ENCODE results near the gene DISP3. TPM values are rescaled to one million over a fixed set of nuclear protein-coding genes. Genes with fewer than 3 reads are reported as not detected.

Gene DISP3
- polyA plus RNA-seq, 1 of the 3 experiments (the other 2 are of a cell fraction), result 0.08 TPM

GRCh38 chr1:11472284-11472683, 6.7 kb upstream of the DISP3 start:
- Histone ChIP-seq H3K4me3 (ENCODE audit: low read depth in 2 of 2, low read length in 1 of 2) (no peak overlapping the region), H3K9me2 (no peaks in the 10 kb centered on the region), H3K27me3 (ENCODE audit: insufficient read depth) (no peaks in the 10 kb centered on the region), H3K4me2 (no peak overlapping the region), H3K9me3 (no peaks in the 10 kb centered on the region), H3K4me1 (ENCODE audit: control insufficient read depth in 1 of 2, insufficient read depth in 2 of 2, low read depth in 1 of 2, low read length in 1 of 2) (peaks cover 0 to 21% of the 10 kb centered on the region in 2 experiments; a peak in 1 of 4 replicates), H3K9ac (no peak overlapping the region), H3K27ac (ENCODE audit: low read depth in 2 of 2, low read length in 1 of 2) (no peak overlapping the region), H3F3A (replicated peaks; ENCODE audit: insufficient read depth) (no peaks in the 10 kb centered on the region), H2AFZ (ENCODE audit: low read depth) (no peak overlapping the region), H3K79me2 (ENCODE audit: insufficient read depth) (no peaks in the 10 kb centered on the region), H3K36me3 (replicated peaks in 1 of 2; ENCODE audit: control insufficient read depth in 1 of 2, insufficient read depth in 2 of 2, low read length in 1 of 2) (no peaks in the 10 kb centered on the region), H4K20me1 (ENCODE audit: insufficient read depth) (no peaks in the 10 kb centered on the region)
- DNase-seq, result no peak
- ChIA-PET POLR2A (no interaction called here), CTCF (interaction anchor here (1.0 to 1.8 kb wide), 3 partner anchors 13 to 178 kb away, joined by 3 to 5 read pairs (median 4); no protein-coding TSS in a partner anchor)
- WGBS (ENCODE audit: low lambda C conversion rate), result 42% methylated on average over 2 of the region's 2 CpGs
- no peak for TF ChIP-seq FOSL2 (IDR thresholded peaks at IDR 0.05; ENCODE audit: borderline replicate concordance, low read depth)
- TF ChIP-seq FOXJ3 (CRISPR knock-in tag; IDR thresholded peaks at IDR 0.05), result no peak
- TF ChIP-seq GABPA (IDR thresholded peaks at IDR 0.05; ENCODE audit: low read depth), result no peak
- TF ChIP-seq ELF1 (IDR thresholded peaks at IDR 0.05), result no peak
- no peak for TF ChIP-seq MXI1 (IDR thresholded peaks at IDR 0.05; ENCODE audit: low read depth, low read length)
- no peak for TF ChIP-seq SMC3 (IDR thresholded peaks at IDR 0.05; ENCODE audit: low read depth, low read length)

DNA sequence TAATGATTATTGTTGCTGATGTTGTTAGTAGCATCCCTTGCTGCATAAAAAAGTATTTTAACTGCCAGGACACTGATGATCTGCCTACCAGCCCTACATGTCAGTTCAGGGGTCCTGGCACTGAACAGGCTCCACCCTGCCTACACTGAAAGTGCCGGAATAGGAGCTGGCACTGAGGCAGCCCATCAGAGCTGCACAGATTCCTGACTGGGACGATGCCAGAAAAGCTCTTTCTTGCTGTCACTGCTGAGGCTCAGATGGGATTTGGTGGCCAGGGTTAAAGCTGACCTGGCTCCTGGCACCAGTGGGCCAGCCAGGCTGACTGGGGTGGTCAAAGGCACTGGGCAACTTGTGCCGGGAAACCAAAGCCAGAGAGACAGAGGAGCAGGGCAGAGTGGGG, 6.2 kb upstream of the DISP3 start:
- H3K9ac ChIP-seq, result no peak overlapping the region
- WGBS (ENCODE audit: low lambda C conversion rate), result 71% methylated on average over 2 of the region's 3 CpGs
- no peaks in the 10 kb centered on the region for H3F3A ChIP-seq (replicated peaks; ENCODE audit: insufficient read depth)
- no peak overlapping the region for H3K27ac ChIP-seq (ENCODE audit: low read depth in 2 of 2, low read length in 1 of 2)
- H4K20me1 ChIP-seq (ENCODE audit: insufficient read depth), result no peaks in the 10 kb centered on the region
- H3K4me1 ChIP-seq (ENCODE audit: control insufficient read depth in 1 of 2, insufficient read depth in 2 of 2, low read depth in 1 of 2, low read length in 1 of 2), result peaks cover 0 to 23% of the 10 kb centered on the region in 2 experiments; a peak in 1 of 4 replicates
- POLR2A ChIA-PET, result no interaction called here
- no peaks in the 10 kb centered on the region for H3K9me3 ChIP-seq
- H3K79me2 ChIP-seq (ENCODE audit: insufficient read depth), result no peaks in the 10 kb centered on the region
- no peaks in the 10 kb centered on the region for H3K36me3 ChIP-seq (replicated peaks in 1 of 2; ENCODE audit: control insufficient read depth in 1 of 2, insufficient read depth in 2 of 2, low read length in 1 of 2)
- H3K27me3 ChIP-seq (ENCODE audit: insufficient read depth), result no peaks in the 10 kb centered on the region
- no peak overlapping the region for H3K4me3 ChIP-seq (ENCODE audit: low read depth in 2 of 2, low read length in 1 of 2)
- DNase-seq, result no peak
- CTCF ChIA-PET, result interaction anchor here (3.1 kb wide), 1 partner anchor 170 kb away, joined by 15 read pairs; no protein-coding TSS in a partner anchor
- no peaks in the 10 kb centered on the region for H3K9me2 ChIP-seq
- no peak overlapping the region for H2AFZ ChIP-seq (ENCODE audit: low read depth)
- no peak overlapping the region for H3K4me2 ChIP-seq
- TF ChIP-seq, protein P1, sequence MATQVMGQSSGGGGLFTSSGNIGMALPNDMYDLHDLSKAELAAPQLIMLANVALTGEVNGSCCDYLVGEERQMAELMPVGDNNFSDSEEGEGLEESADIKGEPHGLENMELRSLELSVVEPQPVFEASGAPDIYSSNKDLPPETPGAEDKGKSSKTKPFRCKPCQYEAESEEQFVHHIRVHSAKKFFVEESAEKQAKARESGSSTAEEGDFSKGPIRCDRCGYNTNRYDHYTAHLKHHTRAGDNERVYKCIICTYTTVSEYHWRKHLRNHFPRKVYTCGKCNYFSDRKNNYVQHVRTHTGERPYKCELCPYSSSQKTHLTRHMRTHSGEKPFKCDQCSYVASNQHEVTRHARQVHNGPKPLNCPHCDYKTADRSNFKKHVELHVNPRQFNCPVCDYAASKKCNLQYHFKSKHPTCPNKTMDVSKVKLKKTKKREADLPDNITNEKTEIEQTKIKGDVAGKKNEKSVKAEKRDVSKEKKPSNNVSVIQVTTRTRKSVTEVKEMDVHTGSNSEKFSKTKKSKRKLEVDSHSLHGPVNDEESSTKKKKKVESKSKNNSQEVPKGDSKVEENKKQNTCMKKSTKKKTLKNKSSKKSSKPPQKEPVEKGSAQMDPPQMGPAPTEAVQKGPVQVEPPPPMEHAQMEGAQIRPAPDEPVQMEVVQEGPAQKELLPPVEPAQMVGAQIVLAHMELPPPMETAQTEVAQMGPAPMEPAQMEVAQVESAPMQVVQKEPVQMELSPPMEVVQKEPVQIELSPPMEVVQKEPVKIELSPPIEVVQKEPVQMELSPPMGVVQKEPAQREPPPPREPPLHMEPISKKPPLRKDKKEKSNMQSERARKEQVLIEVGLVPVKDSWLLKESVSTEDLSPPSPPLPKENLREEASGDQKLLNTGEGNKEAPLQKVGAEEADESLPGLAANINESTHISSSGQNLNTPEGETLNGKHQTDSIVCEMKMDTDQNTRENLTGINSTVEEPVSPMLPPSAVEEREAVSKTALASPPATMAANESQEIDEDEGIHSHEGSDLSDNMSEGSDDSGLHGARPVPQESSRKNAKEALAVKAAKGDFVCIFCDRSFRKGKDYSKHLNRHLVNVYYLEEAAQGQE (IDR thresholded peaks at IDR 0.05; ENCODE audit: low read depth, low read length), result no peak
- TF ChIP-seq EZH2phosphoT487 (IDR thresholded peaks at IDR 0.05; ENCODE audit: borderline replicate concordance, low read depth) (no peak), FOXM1 (IDR thresholded peaks at IDR 0.05; ENCODE audit: low read depth) (no peak), FOXJ3 (CRISPR knock-in tag; IDR thresholded peaks at IDR 0.05) (no peak), ZBTB33 (IDR thresholded peaks at IDR 0.05; ENCODE audit: borderline replicate concordance, low read depth) (no peak), TAF1 (IDR thresholded peaks at IDR 0.05; ENCODE audit: borderline replicate concordance, low read depth, low read length) (no peak), TEAD4 (IDR thresholded peaks at IDR 0.05; ENCODE audit: borderline replicate concordance, insufficient read depth) (no peak), ELF1 (IDR thresholded peaks at IDR 0.05) (no peak), POLR2AphosphoS5 (IDR thresholded peaks at IDR 0.05; ENCODE audit: low read depth, low read length) (no peak), MXI1 (IDR thresholded peaks at IDR 0.05; ENCODE audit: low read depth, low read length) (no peak), SMC3 (IDR thresholded peaks at IDR 0.05; ENCODE audit: low read depth, low read length) (no peak), CTCF (IDR thresholded peaks at IDR 0.05) (no peak), GATA2 (CRISPR knock-in tag; IDR thresholded peaks at IDR 0.05) (no peak), EP300 (IDR thresholded peaks at IDR 0.05; ENCODE audit: borderline replicate concordance in 1 of 2, low read depth in 1 of 2, low read length in 1 of 2) (no peak)
- TF ChIP-seq, protein P2, sequence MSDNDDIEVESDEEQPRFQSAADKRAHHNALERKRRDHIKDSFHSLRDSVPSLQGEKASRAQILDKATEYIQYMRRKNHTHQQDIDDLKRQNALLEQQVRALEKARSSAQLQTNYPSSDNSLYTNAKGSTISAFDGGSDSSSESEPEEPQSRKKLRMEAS (IDR thresholded peaks at IDR 0.05; ENCODE audit: low read depth), result no peak
- TF ChIP-seq, protein P3, sequence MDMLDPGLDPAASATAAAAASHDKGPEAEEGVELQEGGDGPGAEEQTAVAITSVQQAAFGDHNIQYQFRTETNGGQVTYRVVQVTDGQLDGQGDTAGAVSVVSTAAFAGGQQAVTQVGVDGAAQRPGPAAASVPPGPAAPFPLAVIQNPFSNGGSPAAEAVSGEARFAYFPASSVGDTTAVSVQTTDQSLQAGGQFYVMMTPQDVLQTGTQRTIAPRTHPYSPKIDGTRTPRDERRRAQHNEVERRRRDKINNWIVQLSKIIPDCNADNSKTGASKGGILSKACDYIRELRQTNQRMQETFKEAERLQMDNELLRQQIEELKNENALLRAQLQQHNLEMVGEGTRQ (IDR thresholded peaks at IDR 0.05; ENCODE audit: borderline replicate concordance, low read depth, low read length), result no peak
